Measurements from ENCODE around the gene CFAP99. TPM values are rescaled to one million over a fixed set of nuclear protein-coding genes. Genes with fewer than 3 reads are reported as not detected.

CFAP99 gene
- total and polyA plus RNA-seq, 2 of the 8 experiments (the other 6 are each of a cell fraction or from before 2014, with no cell fraction given): not detected

DNA sequence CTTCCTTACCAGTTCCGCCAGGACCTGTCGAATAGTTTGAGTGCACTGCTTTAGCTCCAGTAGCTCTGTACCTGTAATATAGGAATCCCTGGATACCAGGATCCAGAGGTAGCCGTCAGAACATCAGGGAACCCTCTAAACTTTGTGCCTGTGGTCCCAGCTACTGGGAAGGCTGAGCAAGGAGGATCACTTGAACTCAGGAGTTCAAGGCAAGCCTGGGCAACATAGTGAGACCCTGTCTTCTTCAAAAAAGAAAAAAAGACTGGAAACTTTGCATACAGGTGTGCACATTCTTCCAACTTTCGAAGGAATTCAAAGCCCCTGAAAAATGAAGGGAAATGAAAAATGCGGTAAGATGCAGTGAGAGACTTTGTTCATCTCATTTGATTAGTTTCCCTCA is 85.1 kb downstream of the CFAP99 start:
- Histone ChIP-seq H4K91ac (replicated peaks; ENCODE audit: insufficient read length, low read length) (no peak overlapping the region), H3K79me1 (ENCODE audit: low read depth, low read length) (peaks cover 16% of the 10 kb centered on the region), H3K14ac (ENCODE audit: insufficient read length) (no peak overlapping the region), H3K27me3 (replicated peaks in 1 of 4; ENCODE audit: control insufficient read depth in 3 of 4, extremely low read depth in 1 of 4, insufficient read depth in 3 of 4, low read length in 3 of 4) (no peaks in the 10 kb centered on the region), H4K20me1 (replicated peaks in 1 of 2; ENCODE audit: control insufficient read depth in 1 of 2, insufficient read depth in 2 of 2, low read length in 2 of 2) (peaks cover 10 to 24% of the 10 kb centered on the region in 2 experiments), H3K4me1 (replicated peaks in 1 of 4; ENCODE audit: control insufficient read depth in 3 of 4, insufficient read depth in 4 of 4, low read length in 3 of 4) (no peaks in the 10 kb centered on the region), H3K18ac (ENCODE audit: extremely low read depth, low read length) (no peak overlapping the region), H3K4me3 (ENCODE audit: extremely low read depth in 1 of 4, insufficient read depth in 2 of 4, low read depth in 3 of 4, low read length in 4 of 4) (no peak overlapping the region), H2AFZ (ENCODE audit: low read length) (no peak overlapping the region), H3K79me2 (ENCODE audit: control insufficient read depth in 1 of 2, insufficient read depth in 2 of 2, low read length in 2 of 2) (peaks cover 2 to 37% of the 10 kb centered on the region in 2 experiments; a peak in 3 of 4 replicates), H2BK20ac (ENCODE audit: low read length) (no peak overlapping the region), H2BK15ac (ENCODE audit: low read length) (no peak overlapping the region), H2BK12ac (ENCODE audit: low read depth, low read length) (no peak overlapping the region), H3K4ac (replicated peaks; ENCODE audit: insufficient read length, low read depth, low read length) (no peak overlapping the region), H2BK120ac (replicated peaks; ENCODE audit: low read depth, low read length) (no peak overlapping the region), H4K5ac (ENCODE audit: insufficient read length, low read depth, low read length) (no peak overlapping the region), H3K27ac (ENCODE audit: low read depth, low read length) (no peak overlapping the region), H4K8ac (ENCODE audit: extremely low read depth, insufficient read depth, low read length) (no peak overlapping the region), H3K9me3 (ENCODE audit: insufficient read depth in 2 of 2, low read depth in 1 of 2, low read length in 1 of 2) (no peaks in the 10 kb centered on the region), H2AK5ac (ENCODE audit: low read depth, low read length) (no peak overlapping the region), H3K23ac (ENCODE audit: insufficient read length) (no peak overlapping the region), H3K36me3 (ENCODE audit: control insufficient read depth in 2 of 4, insufficient read depth in 4 of 4, low read length in 3 of 4) (peaks cover 14 to 70% (median 46%) of the 10 kb centered on the region in 4 experiments), H3K9ac (replicated peaks in 1 of 4; ENCODE audit: extremely low read depth in 1 of 4, low read depth in 3 of 4, low read length in 3 of 4) (no peak overlapping the region), H3K56ac (replicated peaks; ENCODE audit: insufficient read length, low read depth, low read length) (no peak overlapping the region), H2BK5ac (ENCODE audit: low read depth, low read length) (no peak overlapping the region), H3K23me2 (ENCODE audit: low read depth, low read length) (no peaks in the 10 kb centered on the region; the same call in 1 of the 2 replicates), H3K4me2 (ENCODE audit: insufficient read depth in 1 of 2, low read depth in 2 of 2, low read length in 2 of 2) (no peak overlapping the region)
- CTCF ChIA-PET (ENCODE audit: partially characterized antibody): interaction anchor here (1.1 kb wide), 1 partner anchor 84 kb away, joined by 3 read pairs; no protein-coding TSS in a partner anchor
- FAIRE-seq: no peak
- 84% methylated on average over 5 of the region's 5 CpGs; no CpG with 5 or more reads in 1 of the 2 experiments for WGBS, 2 experiments (ENCODE audit: extremely low coverage in 1 of 2, insufficient coverage in 1 of 2, insufficient read length in 1 of 2, insufficient replicate concordance in 2 of 2, low coverage in 1 of 2, low lambda C conversion rate in 2 of 2, missing lambda C conversion rate in 1 of 2)
- DNase-seq (ENCODE audit: low read depth in 1 of 2, low spot score in 2 of 2): no peak
- POLR2A ChIA-PET (ENCODE audit: partially characterized antibody): interaction anchor here (0.6 to 1.3 kb wide), 3 partner anchors 8 to 27 kb away, joined by 3 read pairs; no protein-coding TSS in a partner anchor
- TF ChIP-seq TAF1 (IDR thresholded peaks at IDR 0.05; ENCODE audit: low read depth, low read length) (no peak), KDM1A (IDR thresholded peaks at IDR 0.05; ENCODE audit: borderline replicate concordance, low read length) (no peak), JUN (IDR thresholded peaks at IDR 0.05; ENCODE audit: low read depth, low read length) (no peak), ASH2L (IDR thresholded peaks at IDR 0.05; ENCODE audit: low read length) (no peak), TAF7 (optimal IDR thresholded peaks at IDR 0.05; ENCODE audit: borderline replicate concordance, low read depth, low read length) (no peak), SP2 (IDR thresholded peaks at IDR 0.05; ENCODE audit: low read length) (no peak), PHF8 (conservative IDR thresholded peaks at IDR 0.05; ENCODE audit: low read depth, low read length) (no peak), TBP (IDR thresholded peaks at IDR 0.05; ENCODE audit: low read depth, low read length) (no peak), SIN3A (conservative IDR thresholded peaks at IDR 0.05 in 1 of 2, IDR thresholded peaks at IDR 0.05 in 1 of 2; ENCODE audit: low read depth in 1 of 2, low read length in 2 of 2) (no peak), BACH1 (IDR thresholded peaks at IDR 0.05; ENCODE audit: low read length) (no peak)

Data from H1 (cell line).